ENCODE measurements around the gene AKR1B1.
A peak's percentile ranks its signal among the peaks of the same experiment; 100 is the strongest.

The AKR1B1 gene

DNA sequence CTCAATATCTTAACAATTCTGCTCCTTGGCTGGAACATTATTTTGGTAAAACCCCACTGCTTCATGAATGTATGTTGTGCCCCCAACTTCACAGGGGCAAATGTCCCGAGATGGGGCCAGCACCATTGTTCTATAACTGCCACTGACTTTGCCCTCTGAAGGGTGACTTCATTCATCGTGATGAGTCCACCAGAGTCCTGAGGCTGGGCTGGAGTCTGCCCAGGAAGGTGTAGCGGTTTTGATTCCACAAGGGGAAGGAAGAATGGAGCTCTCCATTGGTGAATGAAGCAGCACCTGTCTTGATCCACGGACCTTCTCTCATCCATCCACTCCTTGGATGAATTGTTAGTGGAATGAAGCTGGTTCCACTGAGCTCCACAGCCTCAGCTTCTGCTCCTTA lies 18.4 kb downstream of the AKR1B1 start:
- Histone ChIP-seq H3K27ac (ENCODE audit: low read depth, low read length) (no peak overlapping the region), H3K9ac (ENCODE audit: low read length) (no peak overlapping the region), H3K4me1 (ENCODE audit: control insufficient read depth, insufficient read depth, low read length) (no peaks in the 10 kb centered on the region), H3K27me3 (ENCODE audit: control insufficient read depth, insufficient read depth, low read length) (no peaks in the 10 kb centered on the region), H3K36me3 (ENCODE audit: control insufficient read depth, insufficient read depth, low read length) (peaks cover 20% of the 10 kb centered on the region), H3K4me3 (ENCODE audit: low read length) (no peak overlapping the region)

DNA sequence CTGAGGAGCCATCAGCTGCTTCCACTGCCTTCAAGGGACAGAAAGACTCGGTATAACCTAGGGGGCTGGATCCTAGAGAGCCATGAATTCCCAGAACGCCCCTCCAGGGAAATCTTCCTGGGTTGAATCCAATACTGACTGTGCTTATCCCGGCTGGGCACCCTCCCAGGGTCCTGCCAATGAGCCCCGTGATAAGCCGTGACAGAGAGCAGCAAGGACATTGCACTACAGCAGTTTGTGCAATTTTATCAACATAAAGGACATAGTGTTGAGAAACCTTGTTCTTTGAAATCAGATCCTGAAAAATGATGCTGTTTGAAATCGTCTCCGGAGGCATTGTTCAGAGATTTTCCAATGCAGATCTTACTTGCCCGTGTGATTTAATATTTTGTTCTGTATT lies 18.8 kb downstream of the AKR1B1 start:
- Histone ChIP-seq H3K4me1 (ENCODE audit: control insufficient read depth, insufficient read depth, low read length) (no peaks in the 10 kb centered on the region), H3K4me3 (ENCODE audit: low read length) (no peak overlapping the region), H3K9ac (ENCODE audit: low read length) (no peak overlapping the region), H3K27ac (ENCODE audit: low read depth, low read length) (no peak overlapping the region), H3K36me3 (ENCODE audit: control insufficient read depth, insufficient read depth, low read length) (peaks cover 17% of the 10 kb centered on the region), H3K27me3 (ENCODE audit: control insufficient read depth, insufficient read depth, low read length) (no peaks in the 10 kb centered on the region)

DNA sequence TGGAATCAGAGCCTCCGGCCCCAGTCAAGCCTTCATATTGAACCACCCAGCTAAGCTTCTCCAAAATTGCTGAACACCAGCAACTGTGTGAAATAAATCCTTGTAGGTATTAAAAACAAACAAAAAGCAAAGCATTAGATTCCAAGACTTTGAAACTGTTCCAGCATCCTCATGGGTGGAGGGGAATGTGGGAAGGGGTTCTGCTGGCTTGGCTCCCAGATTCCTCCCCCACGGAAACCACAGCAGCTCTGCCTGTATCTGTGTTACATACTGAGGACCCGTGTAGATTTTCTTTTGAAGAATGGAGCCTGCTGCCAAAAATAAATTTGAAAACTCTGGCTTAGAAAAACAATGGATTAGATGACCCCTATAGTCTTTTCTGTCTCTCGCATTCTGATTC lies 20.0 kb downstream of the AKR1B1 start:
- no peak overlapping the region for H3K4me3 ChIP-seq (ENCODE audit: low read length)

DNA sequence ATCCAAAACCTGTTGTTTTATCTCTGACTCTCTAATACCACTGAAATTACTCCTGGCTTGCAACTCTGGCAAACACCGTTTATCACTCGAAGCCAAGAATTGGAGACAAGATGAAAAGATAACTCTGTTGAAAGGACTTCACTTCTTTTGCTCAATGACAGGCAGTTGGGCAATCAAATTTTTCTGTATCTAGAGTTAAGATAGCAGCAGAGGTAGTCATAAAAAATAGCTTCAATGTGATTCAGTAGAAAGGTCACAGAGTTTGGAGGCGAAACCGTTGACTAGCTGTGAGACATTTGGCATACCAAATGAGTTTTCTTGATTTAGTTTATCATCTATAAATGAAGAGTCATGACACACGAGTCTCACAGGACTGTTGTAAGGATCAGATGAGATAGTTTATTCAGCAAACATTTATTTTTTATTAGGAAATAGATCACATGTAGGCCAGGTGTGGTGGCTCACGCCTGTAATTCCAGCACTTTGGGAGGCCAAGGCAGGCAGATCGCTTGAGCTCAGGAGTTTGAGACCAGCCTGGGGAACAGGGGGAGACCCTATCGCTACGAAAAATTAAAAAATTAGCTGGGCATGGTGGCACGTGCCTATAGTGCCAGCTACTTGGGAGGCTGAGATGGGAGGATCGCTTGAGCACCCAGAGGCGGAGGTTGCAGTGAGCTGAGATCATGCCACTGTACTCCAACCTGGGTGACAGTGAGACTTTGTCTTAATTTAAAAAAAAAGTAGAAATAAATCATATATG lies 23.6 kb downstream of the AKR1B1 start:
- H3K36me3 ChIP-seq (ENCODE audit: control insufficient read depth, insufficient read depth, low read length) = no peaks in the 10 kb centered on the region
- no peak overlapping the region for H3K27ac ChIP-seq (ENCODE audit: low read depth, low read length)
- peaks cover 4% of the 10 kb centered on the region for H3K4me1 ChIP-seq (ENCODE audit: control insufficient read depth, insufficient read depth, low read length)
- no peak overlapping the region for H3K9ac ChIP-seq (ENCODE audit: low read length)
- no peak overlapping the region for H3K4me3 ChIP-seq (ENCODE audit: low read length)
- H3K27me3 ChIP-seq (ENCODE audit: control insufficient read depth, insufficient read depth, low read length) = no peaks in the 10 kb centered on the region

More for the DNA sequence above, 20.0 kb downstream of the AKR1B1 start:
- Histone ChIP-seq H3K36me3 (ENCODE audit: control insufficient read depth, insufficient read depth, low read length) (peaks cover 11% of the 10 kb centered on the region), H3K27me3 (ENCODE audit: control insufficient read depth, insufficient read depth, low read length) (no peaks in the 10 kb centered on the region), H3K27ac (ENCODE audit: low read depth, low read length) (no peak overlapping the region), H3K4me1 (ENCODE audit: control insufficient read depth, insufficient read depth, low read length) (no peaks in the 10 kb centered on the region), H3K9ac (ENCODE audit: low read length) (no peak overlapping the region)

- Histone ChIP-seq H3K4me1 (ENCODE audit: control insufficient read depth, insufficient read depth, low read length) (peaks cover 4% of the 10 kb centered on the region), H3K9ac (ENCODE audit: low read length) (no peak overlapping the region), H3K36me3 (ENCODE audit: control insufficient read depth, insufficient read depth, low read length) (no peaks in the 10 kb centered on the region), H3K27ac (ENCODE audit: low read depth, low read length) (no peak overlapping the region), H3K27me3 (ENCODE audit: control insufficient read depth, insufficient read depth, low read length) (no peaks in the 10 kb centered on the region), H3K4me3 (ENCODE audit: low read length) (no peak overlapping the region)
Measured at GRCh38 chr7:134434701-134435100, 24.2 kb downstream of the AKR1B1 start.

- H3K36me3 ChIP-seq (ENCODE audit: control insufficient read depth, insufficient read depth, low read length) = no peaks in the 10 kb centered on the region
- no peak overlapping the region for H3K9ac ChIP-seq (ENCODE audit: low read length)
Measured at GRCh38 chr7:134433430-134433829, 25.5 kb downstream of the AKR1B1 start.

DNA sequence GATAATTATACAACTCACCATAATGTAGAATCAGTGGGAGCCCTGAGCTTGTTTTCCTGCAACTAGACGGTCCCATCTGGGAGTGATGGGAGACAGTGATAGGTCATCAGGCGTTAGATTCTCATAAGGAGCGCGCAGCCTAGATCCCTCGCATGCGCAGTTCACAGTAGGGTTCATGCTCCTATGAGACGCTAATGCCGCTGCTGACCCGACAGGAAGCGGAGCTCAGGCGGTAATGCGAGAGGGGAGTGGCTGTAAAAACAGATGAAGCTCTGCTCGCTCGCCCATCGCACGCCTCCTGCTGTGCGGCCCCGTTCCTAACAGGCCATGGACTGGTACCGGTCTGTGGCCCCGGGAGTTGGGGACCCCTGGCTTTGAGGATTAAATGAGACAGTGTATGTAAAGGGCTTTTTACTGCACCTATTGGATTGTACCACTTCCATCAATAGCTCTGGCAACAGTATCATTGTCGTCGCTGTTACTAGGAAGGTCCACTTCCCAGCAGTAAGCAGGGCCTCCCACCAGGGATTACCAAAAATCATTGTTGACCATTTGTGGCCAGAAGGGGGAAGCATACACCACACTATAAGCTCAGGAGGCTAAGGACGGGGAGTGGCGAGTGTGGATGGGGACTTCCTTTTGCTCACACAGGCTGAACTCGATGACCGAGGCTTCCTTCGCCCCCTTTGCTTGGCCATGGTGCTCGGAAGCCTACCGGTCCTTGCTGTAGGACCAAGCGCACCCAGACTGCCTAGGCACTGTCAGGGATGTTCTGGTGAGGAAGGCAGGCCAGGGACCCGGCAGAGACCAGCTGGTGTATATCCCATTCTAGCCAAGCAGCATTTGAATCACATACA lies 26.4 kb downstream of the AKR1B1 start:
- H3K4me3 ChIP-seq (ENCODE audit: low read length) = peak overlapping the region; percentile 63

More at GRCh38 chr7:134433430-134433829, 25.5 kb downstream of the AKR1B1 start:
- no peaks in the 10 kb centered on the region for H3K27me3 ChIP-seq (ENCODE audit: control insufficient read depth, insufficient read depth, low read length)
- no peak overlapping the region for H3K27ac ChIP-seq (ENCODE audit: low read depth, low read length)
- no peak overlapping the region for H3K4me3 ChIP-seq (ENCODE audit: low read length)
- H3K4me1 ChIP-seq (ENCODE audit: control insufficient read depth, insufficient read depth, low read length) = peaks cover 4% of the 10 kb centered on the region

GRCh38 chr7:134431815-134432214 lies 27.1 kb downstream of the AKR1B1 start:
- Histone ChIP-seq H3K27ac (ENCODE audit: low read depth, low read length) (peak overlapping the region; percentile 78), H3K4me3 (ENCODE audit: low read length) (peak overlapping the region; percentile 63), H3K36me3 (ENCODE audit: control insufficient read depth, insufficient read depth, low read length) (no peaks in the 10 kb centered on the region), H3K4me1 (ENCODE audit: control insufficient read depth, insufficient read depth, low read length) (peaks cover 4% of the 10 kb centered on the region), H3K9ac (ENCODE audit: low read length) (no peak overlapping the region), H3K27me3 (ENCODE audit: control insufficient read depth, insufficient read depth, low read length) (no peaks in the 10 kb centered on the region)

More for the DNA sequence above, 26.4 kb downstream of the AKR1B1 start:
- peaks cover 4% of the 10 kb centered on the region for H3K4me1 ChIP-seq (ENCODE audit: control insufficient read depth, insufficient read depth, low read length)
- H3K27me3 ChIP-seq (ENCODE audit: control insufficient read depth, insufficient read depth, low read length) = no peaks in the 10 kb centered on the region
- no peak overlapping the region for H3K9ac ChIP-seq (ENCODE audit: low read length)
- H3K27ac ChIP-seq (ENCODE audit: low read depth, low read length) = peak overlapping the region; percentile 78
- no peaks in the 10 kb centered on the region for H3K36me3 ChIP-seq (ENCODE audit: control insufficient read depth, insufficient read depth, low read length)

DNA sequence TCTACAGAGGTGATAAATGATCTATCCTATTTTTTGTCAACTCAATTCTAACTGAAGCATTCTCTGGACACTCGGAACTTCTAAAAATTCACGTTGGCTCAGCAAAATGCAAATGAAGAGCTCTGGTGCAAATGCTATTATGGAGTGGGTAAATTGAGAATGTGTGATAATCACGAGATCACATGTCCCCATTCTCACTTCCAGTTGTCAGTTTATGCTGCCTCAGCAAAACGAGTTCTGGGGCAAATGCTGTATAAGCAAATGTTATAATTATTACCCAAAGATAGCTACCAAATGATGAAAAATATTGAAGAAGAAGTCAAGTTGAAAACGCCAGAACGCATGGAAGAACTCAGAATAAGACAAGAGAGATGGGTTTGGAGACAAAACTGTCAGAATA lies 29.4 kb downstream of the AKR1B1 start:
- Histone ChIP-seq H3K4me3 (ENCODE audit: low read length) (no peak overlapping the region), H3K4me1 (ENCODE audit: control insufficient read depth, insufficient read depth, low read length) (peaks cover 4% of the 10 kb centered on the region), H3K36me3 (ENCODE audit: control insufficient read depth, insufficient read depth, low read length) (no peaks in the 10 kb centered on the region), H3K9ac (ENCODE audit: low read length) (no peak overlapping the region), H3K27ac (ENCODE audit: low read depth, low read length) (no peak overlapping the region), H3K27me3 (ENCODE audit: control insufficient read depth, insufficient read depth, low read length) (no peaks in the 10 kb centered on the region)

DNA sequence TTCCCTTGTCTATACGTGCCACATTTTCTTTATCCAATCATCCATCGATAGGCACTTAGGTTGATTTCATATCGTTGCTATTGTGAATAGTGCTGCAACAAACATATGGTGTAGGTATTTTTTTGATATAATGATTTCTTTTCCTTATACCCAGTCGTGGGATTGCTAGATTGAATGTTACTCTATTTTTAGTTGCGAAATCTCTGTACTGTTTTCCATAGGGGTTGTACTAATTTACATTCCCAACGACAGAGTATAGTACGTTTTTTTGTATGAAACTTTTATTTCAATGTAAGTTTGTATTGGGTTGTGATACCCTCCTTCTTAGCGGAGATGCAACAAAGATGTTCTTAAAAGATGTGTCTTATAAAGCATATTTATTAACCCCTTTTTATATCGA lies 30.0 kb downstream of the AKR1B1 start:
- Histone ChIP-seq H3K36me3 (ENCODE audit: control insufficient read depth, insufficient read depth, low read length) (no peaks in the 10 kb centered on the region), H3K4me3 (ENCODE audit: low read length) (no peak overlapping the region), H3K27ac (ENCODE audit: low read depth, low read length) (no peak overlapping the region), H3K4me1 (ENCODE audit: control insufficient read depth, insufficient read depth, low read length) (peaks cover 4% of the 10 kb centered on the region), H3K27me3 (ENCODE audit: control insufficient read depth, insufficient read depth, low read length) (no peaks in the 10 kb centered on the region), H3K9ac (ENCODE audit: low read length) (no peak overlapping the region)

DNA sequence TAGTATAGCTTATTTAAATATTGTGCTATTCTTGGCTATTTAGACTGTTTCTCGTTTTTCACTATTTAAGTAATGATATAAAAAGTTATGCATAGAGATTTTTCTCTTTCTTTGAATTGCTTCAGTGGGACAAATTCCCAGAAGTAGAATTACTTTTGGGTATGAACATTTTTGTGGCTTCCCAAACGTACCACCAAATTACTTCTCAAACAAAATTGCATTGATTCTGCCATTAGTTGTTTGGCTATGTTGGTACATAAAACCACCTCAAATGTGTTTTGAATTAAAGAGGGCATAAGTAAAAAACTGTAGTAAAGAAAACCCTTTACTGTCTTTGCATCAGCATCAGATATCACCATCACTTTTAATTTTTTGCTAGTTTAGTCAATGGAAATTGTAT lies 31.0 kb downstream of the AKR1B1 start:
- Histone ChIP-seq H3K27me3 (ENCODE audit: control insufficient read depth, insufficient read depth, low read length) (no peaks in the 10 kb centered on the region), H3K36me3 (ENCODE audit: control insufficient read depth, insufficient read depth, low read length) (no peaks in the 10 kb centered on the region), H3K27ac (ENCODE audit: low read depth, low read length) (no peak overlapping the region), H3K9ac (ENCODE audit: low read length) (no peak overlapping the region), H3K4me3 (ENCODE audit: low read length) (no peak overlapping the region), H3K4me1 (ENCODE audit: control insufficient read depth, insufficient read depth, low read length) (peaks cover 2% of the 10 kb centered on the region)

- no peak overlapping the region for H3K4me3 ChIP-seq (ENCODE audit: low read length)
- H3K4me1 ChIP-seq (ENCODE audit: control insufficient read depth, insufficient read depth, low read length) = no peaks in the 10 kb centered on the region
- H3K36me3 ChIP-seq (ENCODE audit: control insufficient read depth, insufficient read depth, low read length) = no peaks in the 10 kb centered on the region
- no peak overlapping the region for H3K27ac ChIP-seq (ENCODE audit: low read depth, low read length)
- H3K9ac ChIP-seq (ENCODE audit: low read length) = no peak overlapping the region
- H3K27me3 ChIP-seq (ENCODE audit: control insufficient read depth, insufficient read depth, low read length) = no peaks in the 10 kb centered on the region
Measured at GRCh38 chr7:134425777-134426176, 33.1 kb downstream of the AKR1B1 start.

Data from rectal smooth muscle tissue (tissue), 1 donor.